Prostate gland (tissue), 2 donors: ENCODE data around the gene HLA-E.

Source experiments
- CTCF ChIP-seq, 4 experiments: fragments of 200-600 bp in 2 of 4; fragments of 450-650 bp in 2 of 4; sonication (generic) in 2 of 4; IDR thresholded peaks; 1 replicate in 3 of 4; 2 replicates in 1 of 4; pipeline ENCODE4 v1.5.1; 2016 to 2019; ENCODE audit warnings: antibody characterized with exemption in 4 of 4, mild to moderate bottlenecking in 2 of 4, moderate library complexity in 2 of 4
- POLR2A ChIP-seq: fragments of 450-650 bp; IDR thresholded peaks from one replicate; pipeline ENCODE4 v1.6.1; 2016; ENCODE audit warnings: antibody characterized with exemption, mild to moderate bottlenecking

DNA sequence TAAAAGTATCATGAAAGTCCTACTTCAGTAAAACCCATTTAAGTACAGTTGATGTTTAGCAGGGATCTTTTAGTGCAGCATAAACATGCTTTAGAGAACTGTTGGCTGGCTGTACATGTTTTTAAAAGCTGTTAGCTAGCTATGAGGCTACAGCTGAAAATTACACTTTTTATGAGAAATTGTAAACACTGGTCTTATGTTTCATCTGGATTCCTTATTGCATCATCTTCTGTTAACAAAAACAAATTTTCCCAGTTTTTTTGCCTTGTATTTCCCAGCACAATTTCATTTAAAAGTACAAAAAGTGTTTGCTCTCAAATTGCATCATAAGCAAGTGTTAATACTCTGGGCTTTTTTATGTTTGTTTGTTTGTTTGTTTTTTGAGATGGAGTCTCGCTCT lies 18.3 kb upstream of the HLA-E start:
- TF ChIP-seq CTCF (IDR thresholded peaks at IDR 0.05) (no peak), POLR2A (no peak)
